Measurements from ENCODE around the gene GNAI2.
A peak's percentile ranks its signal among the peaks of the same experiment; 100 is the strongest.

GNAI2 gene

GRCh38 chr3:50214824-50215223 lies 21.2 kb upstream of the GNAI2 start:
- CTCF ChIA-PET, result no interaction called here
- POLR2A ChIA-PET (ENCODE audit: low non-redundant PET), result interaction anchor here (0.6 kb wide), 1 partner anchor 11 kb away, joined by 3 read pairs; no protein-coding TSS in a partner anchor
- no peak for TF ChIP-seq CTCF (conservative IDR thresholded peaks at IDR 0.05; ENCODE audit: low read depth)
- DNase-seq (ENCODE audit: low spot score), result no peak
- H3K27ac ChIP-seq, result no peak overlapping the region

DNA sequence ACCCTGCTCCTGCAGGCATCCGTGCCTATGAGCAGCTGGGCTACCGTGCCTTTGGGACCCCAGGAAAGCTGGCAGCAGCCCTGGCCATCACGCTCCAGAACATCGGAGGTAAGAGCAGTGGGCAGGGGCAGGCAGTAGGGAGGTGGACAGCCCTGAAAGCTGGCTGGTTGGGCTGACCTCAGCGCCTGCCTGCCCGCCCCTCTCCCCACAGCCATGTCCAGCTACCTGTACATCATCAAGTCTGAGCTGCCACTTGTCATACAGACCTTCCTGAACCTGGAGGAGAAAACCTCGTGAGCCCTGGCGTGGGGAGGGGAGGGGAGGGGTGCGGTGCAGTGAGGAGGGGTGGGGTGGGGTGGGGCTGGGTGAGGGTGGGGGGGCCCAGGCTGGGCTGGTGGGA lies 20.5 kb upstream of the GNAI2 start:
- no peak overlapping the region for H3K27ac ChIP-seq
- no peak for TF ChIP-seq CTCF (conservative IDR thresholded peaks at IDR 0.05; ENCODE audit: low read depth)
- ChIA-PET CTCF (no interaction called here), POLR2A (ENCODE audit: low non-redundant PET) (no interaction called here)
- no peak for DNase-seq (ENCODE audit: low spot score)

- H3K27ac ChIP-seq, result 0 out of 2 replicates have a peak overlapping the region, but pooled peaks have one; percentile 6
- TF ChIP-seq CTCF (conservative IDR thresholded peaks at IDR 0.05; ENCODE audit: low read depth), result no peak
- ChIA-PET CTCF (interaction anchor here (0.6 to 2.2 kb wide), 4 partner anchors 8 to 95 kb away, joined by 3 to 8 read pairs (median 6); no protein-coding TSS in a partner anchor), POLR2A (ENCODE audit: low non-redundant PET) (no interaction called here)
- DNase-seq (ENCODE audit: low spot score), result no peak
Observed at GRCh38 chr3:50217681-50218080, 18.3 kb upstream of the GNAI2 start.

GRCh38 chr3:50218448-50218847 lies 17.6 kb upstream of the GNAI2 start:
- ChIA-PET CTCF (no interaction called here), POLR2A (ENCODE audit: low non-redundant PET) (no interaction called here)
- TF ChIP-seq CTCF (conservative IDR thresholded peaks at IDR 0.05; ENCODE audit: low read depth), result no peak
- no peak for DNase-seq (ENCODE audit: low spot score)
- no peak overlapping the region for H3K27ac ChIP-seq

DNA sequence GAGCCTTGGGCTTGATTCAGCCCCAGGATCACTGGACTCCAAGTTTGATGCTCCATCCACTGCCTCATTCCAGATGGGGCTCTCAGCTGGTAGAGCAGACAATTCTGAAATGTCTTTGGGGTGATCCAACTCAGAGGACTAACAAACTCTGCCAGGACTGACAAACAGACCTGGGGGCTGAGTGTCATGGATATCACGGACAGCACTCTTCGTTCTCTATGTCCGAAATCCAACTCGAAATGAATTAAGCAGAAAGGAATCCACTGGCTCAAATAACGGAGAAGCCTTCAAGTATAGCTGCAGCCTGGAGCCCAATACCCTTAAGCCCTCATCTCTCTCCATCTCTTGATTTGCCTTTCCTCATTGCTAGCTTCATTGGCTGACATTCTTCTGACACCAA lies 16.7 kb upstream of the GNAI2 start:
- TF ChIP-seq CTCF (conservative IDR thresholded peaks at IDR 0.05; ENCODE audit: low read depth), result no peak
- ChIA-PET POLR2A (ENCODE audit: low non-redundant PET) (no interaction called here), CTCF (no interaction called here)
- H3K27ac ChIP-seq, result no peak overlapping the region
- no peak for DNase-seq (ENCODE audit: low spot score)

- no peak overlapping the region for H3K27ac ChIP-seq
- no peak for DNase-seq (ENCODE audit: low spot score)
- no peak for TF ChIP-seq CTCF (conservative IDR thresholded peaks at IDR 0.05; ENCODE audit: low read depth)
- ChIA-PET CTCF (no interaction called here), POLR2A (ENCODE audit: low non-redundant PET) (no interaction called here)
Observed at GRCh38 chr3:50220109-50220508, 15.9 kb upstream of the GNAI2 start.

- 0 out of 2 replicates have a peak overlapping the region, but pooled peaks have one; percentile 10 for H3K27ac ChIP-seq
- no peak for TF ChIP-seq CTCF (conservative IDR thresholded peaks at IDR 0.05; ENCODE audit: low read depth)
- ChIA-PET CTCF (interaction anchor here (1.0 to 1.1 kb wide), 2 partner anchors 26 to 58 kb away, joined by 3 read pairs; no protein-coding TSS in a partner anchor), POLR2A (ENCODE audit: low non-redundant PET) (no interaction called here)
- no peak for DNase-seq (ENCODE audit: low spot score)
Observed at GRCh38 chr3:50221051-50221410, 15.0 kb upstream of the GNAI2 start.

All from RWPE1 (cell line).